ENCODE measurements around the gene DNAJB4. TPM values are rescaled to one million over a fixed set of nuclear protein-coding genes. Genes with fewer than 3 reads are reported as not detected.

Gene DNAJB4
- total and polyA plus RNA-seq, 2 of the 13 experiments (the other 11 are each of a cell fraction or from before 2014, with no cell fraction given) = 4.4 to 18.6 TPM

DNA sequence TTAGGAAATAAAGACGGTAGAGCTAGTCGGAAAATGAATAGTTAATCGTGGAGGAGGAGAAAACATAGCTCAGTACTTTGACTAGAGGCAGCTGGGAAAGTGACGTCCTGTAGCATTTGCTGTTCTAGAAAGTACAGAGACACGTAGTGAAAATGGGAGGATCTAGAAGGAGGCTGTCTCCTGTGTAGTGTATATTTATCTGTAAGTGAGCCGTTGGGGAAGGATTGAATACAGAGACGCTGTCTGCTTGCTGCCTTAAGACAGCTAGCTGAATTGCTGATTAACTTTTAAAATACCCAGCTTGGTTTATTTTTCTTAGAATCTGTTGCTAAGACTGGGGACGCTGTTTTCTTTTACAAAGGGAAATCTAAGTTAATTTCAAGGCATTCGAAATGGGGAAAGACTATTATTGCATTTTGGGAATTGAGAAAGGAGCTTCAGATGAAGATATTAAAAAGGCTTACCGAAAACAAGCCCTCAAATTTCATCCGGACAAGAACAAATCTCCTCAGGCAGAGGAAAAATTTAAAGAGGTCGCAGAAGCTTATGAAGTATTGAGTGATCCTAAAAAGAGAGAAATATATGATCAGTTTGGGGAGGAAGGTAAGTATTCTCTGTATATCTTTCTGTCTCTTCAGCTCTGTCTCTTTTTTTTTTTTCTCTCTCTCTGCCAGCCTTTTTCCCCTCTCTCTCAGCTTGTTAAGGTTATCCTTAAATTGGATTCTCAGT lies at the start of gene DNAJB4 (continued):
- TF ChIP-seq, protein P1, sequence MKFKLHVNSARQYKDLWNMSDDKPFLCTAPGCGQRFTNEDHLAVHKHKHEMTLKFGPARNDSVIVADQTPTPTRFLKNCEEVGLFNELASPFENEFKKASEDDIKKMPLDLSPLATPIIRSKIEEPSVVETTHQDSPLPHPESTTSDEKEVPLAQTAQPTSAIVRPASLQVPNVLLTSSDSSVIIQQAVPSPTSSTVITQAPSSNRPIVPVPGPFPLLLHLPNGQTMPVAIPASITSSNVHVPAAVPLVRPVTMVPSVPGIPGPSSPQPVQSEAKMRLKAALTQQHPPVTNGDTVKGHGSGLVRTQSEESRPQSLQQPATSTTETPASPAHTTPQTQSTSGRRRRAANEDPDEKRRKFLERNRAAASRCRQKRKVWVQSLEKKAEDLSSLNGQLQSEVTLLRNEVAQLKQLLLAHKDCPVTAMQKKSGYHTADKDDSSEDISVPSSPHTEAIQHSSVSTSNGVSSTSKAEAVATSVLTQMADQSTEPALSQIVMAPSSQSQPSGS (CRISPR knock-in tag; IDR thresholded peaks at IDR 0.05) = 0 out of 2 replicates have a peak, but pooled peaks have one; percentile 15
- TF ChIP-seq KMT2B (CRISPR knock-in tag; IDR thresholded peaks at IDR 0.05) (peak; percentile 58; the same call in 1 of the 2 replicates), TAF1 (CRISPR knock-in tag; IDR thresholded peaks at IDR 0.05) (peak; percentile 36; the same call in 1 of the 2 replicates), SP2 (CRISPR knock-in tag; IDR thresholded peaks at IDR 0.05) (no peak), ZNF703 (CRISPR knock-in tag; IDR thresholded peaks at IDR 0.05; ENCODE audit: borderline replicate concordance) (no peak), TGIF2 (CRISPR knock-in tag; IDR thresholded peaks at IDR 0.05) (no peak), PCBP2 (optimal IDR thresholded peaks at IDR 0.05; ENCODE audit: low read depth, low read length, poor library complexity, severe bottlenecking) (no peak), ZSCAN30 (CRISPR knock-in tag; IDR thresholded peaks at IDR 0.05) (0 out of 2 replicates have a peak, but pooled peaks have one; percentile 43), MLX (CRISPR knock-in tag; IDR thresholded peaks at IDR 0.05) (no peak), CREB1 (IDR thresholded peaks at IDR 0.05) (peak; percentile 75), CREB1 (CRISPR knock-in tag; IDR thresholded peaks at IDR 0.05) (peak; percentile 94), ZFP62 (CRISPR knock-in tag; IDR thresholded peaks at IDR 0.05) (no peak), FOXO1 (CRISPR knock-in tag; IDR thresholded peaks at IDR 0.05) (no peak), HIVEP1 (CRISPR knock-in tag; IDR thresholded peaks at IDR 0.05) (no peak), ZNF776 (CRISPR knock-in tag; IDR thresholded peaks at IDR 0.05) (no peak), ZC3H13 (CRISPR knock-in tag; IDR thresholded peaks at IDR 0.05) (no peak), POLR2G (IDR thresholded peaks at IDR 0.05; ENCODE audit: low read depth, low read length) (peak; percentile 62), ZNF207 (IDR thresholded peaks at IDR 0.05; ENCODE audit: borderline replicate concordance) (no peak)
- TF ChIP-seq, protein P2, sequence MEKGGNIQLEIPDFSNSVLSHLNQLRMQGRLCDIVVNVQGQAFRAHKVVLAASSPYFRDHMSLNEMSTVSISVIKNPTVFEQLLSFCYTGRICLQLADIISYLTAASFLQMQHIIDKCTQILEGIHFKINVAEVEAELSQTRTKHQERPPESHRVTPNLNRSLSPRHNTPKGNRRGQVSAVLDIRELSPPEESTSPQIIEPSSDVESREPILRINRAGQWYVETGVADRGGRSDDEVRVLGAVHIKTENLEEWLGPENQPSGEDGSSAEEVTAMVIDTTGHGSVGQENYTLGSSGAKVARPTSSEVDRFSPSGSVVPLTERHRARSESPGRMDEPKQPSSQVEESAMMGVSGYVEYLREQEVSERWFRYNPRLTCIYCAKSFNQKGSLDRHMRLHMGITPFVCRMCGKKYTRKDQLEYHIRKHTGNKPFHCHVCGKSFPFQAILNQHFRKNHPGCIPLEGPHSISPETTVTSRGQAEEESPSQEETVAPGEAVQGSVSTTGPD (CRISPR knock-in tag; IDR thresholded peaks at IDR 0.05) = no peak
- TF ChIP-seq, protein P3, sequence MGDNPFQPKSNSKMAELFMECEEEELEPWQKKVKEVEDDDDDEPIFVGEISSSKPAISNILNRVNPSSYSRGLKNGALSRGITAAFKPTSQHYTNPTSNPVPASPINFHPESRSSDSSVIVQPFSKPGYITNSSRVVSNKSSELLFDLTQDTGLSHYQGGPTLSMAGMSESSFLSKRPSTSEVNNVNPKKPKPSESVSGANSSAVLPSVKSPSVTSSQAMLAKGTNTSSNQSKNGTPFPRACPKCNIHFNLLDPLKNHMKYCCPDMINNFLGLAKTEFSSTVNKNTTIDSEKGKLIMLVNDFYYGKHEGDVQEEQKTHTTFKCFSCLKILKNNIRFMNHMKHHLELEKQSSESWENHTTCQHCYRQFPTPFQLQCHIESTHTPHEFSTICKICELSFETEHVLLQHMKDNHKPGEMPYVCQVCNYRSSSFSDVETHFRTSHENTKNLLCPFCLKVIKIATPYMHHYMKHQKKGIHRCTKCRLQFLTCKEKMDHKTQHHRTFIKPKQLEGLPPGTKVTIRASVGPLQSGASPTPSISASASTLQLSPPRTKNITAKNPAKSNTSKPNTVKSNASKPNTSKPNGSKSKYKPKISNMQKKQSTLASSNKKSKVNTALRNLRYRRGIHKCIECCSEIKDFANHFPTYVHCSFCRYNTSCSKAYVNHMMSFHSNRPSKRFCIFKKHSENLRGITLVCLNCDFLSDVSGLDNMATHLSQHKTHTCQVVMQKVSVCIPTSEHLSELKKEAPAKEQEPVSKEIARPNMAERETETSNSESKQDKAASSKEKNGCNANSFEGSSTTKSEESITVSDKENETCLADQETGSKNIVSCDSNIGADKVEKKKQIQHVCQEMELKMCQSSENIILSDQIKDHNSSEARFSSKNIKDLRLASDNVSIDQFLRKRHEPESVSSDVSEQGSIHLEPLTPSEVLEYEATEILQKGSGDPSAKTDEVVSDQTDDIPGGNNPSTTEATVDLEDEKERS (CRISPR knock-in tag; IDR thresholded peaks at IDR 0.05) = no peak
- TF ChIP-seq, protein P4, sequence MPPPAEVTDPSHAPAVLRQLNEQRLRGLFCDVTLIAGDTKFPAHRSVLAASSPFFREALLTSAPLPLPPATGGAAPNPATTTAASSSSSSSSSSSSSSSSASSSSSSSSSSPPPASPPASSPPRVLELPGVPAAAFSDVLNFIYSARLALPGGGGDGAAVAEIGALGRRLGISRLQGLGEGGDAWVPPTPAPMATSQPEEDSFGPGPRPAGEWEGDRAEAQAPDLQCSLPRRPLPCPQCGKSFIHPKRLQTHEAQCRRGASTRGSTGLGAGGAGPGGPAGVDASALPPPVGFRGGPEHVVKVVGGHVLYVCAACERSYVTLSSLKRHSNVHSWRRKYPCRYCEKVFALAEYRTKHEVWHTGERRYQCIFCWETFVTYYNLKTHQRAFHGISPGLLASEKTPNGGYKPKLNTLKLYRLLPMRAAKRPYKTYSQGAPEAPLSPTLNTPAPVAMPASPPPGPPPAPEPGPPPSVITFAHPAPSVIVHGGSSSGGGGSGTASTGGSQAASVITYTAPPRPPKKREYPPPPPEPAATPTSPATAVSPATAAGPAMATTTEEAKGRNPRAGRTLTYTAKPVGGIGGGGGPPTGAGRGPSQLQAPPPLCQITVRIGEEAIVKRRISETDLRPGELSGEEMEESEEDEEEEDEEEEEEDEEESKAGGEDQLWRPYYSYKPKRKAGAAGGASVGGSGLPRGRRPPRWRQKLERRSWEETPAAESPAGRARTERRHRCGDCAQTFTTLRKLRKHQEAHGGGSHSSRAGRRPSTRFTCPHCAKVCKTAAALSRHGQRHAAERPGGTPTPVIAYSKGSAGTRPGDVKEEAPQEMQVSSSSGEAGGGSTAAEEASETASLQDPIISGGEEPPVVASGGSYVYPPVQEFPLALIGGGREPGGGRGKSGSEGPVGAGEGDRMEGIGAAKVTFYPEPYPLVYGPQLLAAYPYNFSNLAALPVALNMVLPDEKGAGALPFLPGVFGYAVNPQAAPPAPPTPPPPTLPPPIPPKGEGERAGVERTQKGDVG (CRISPR knock-in tag; IDR thresholded peaks at IDR 0.05; ENCODE audit: borderline replicate concordance) = no peak
